HG02938 (cell line): ENCODE results near the gene TSGA10IP.

Source experiments
- ATAC-seq: cut with Tn5 transposase; IDR thresholded peaks from one replicate; pipeline ENCODE4 v1.9.1; 2021; ENCODE audit warnings: mild to moderate bottlenecking, moderate library complexity; ENCODE audit not compliant: unreplicated experiment

Gene TSGA10IP

GRCh38 chr11:65945430-65945911, at the start of gene TSGA10IP:
Gene TSGA10IP (plus strand): TSS chr11:65945480. CDS start chr11:65945676, 196 bp downstream.
- ATAC-seq: no peak

- no peak for ATAC-seq
These were observed 49.7 kb upstream of the TSGA10IP start for GRCh38 chr11:65895482-65895981.

- no peak for ATAC-seq
These were observed 49.0 kb upstream of the TSGA10IP start for GRCh38 chr11:65896034-65896999.

- ATAC-seq: no peak
These were observed 48.2 kb upstream of the TSGA10IP start for GRCh38 chr11:65897020-65897471.

- ATAC-seq: no peak
These were observed 46.5 kb upstream of the TSGA10IP start for GRCh38 chr11:65898656-65899355.

GRCh38 chr11:65899356-65900124, 45.7 kb upstream of the TSGA10IP start:
- ATAC-seq: no peak

- peak; percentile 54 for ATAC-seq
These were observed 45.0 kb upstream of the TSGA10IP start, which contains the start of gene FOSL1 for GRCh38 chr11:65900125-65900898. Gene FOSL1 (minus strand): TSS chr11:65900388. CDS start chr11:65900339, 49 bp downstream.

- ATAC-seq: no peak
These were observed 44.4 kb upstream of the TSGA10IP start for GRCh38 chr11:65900899-65901180.

GRCh38 chr11:65903068-65903481, 42.2 kb upstream of the TSGA10IP start:
- no peak for ATAC-seq

- no peak for ATAC-seq
These were observed 41.6 kb upstream of the TSGA10IP start for GRCh38 chr11:65903715-65904114.

GRCh38 chr11:65906602-65907001, 38.7 kb upstream of the TSGA10IP start:
- no peak for ATAC-seq

- ATAC-seq: no peak
These were observed 37.4 kb upstream of the TSGA10IP start for GRCh38 chr11:65907878-65908277.

- ATAC-seq: no peak
These were observed 33.4 kb upstream of the TSGA10IP start for GRCh38 chr11:65911682-65912568.

- ATAC-seq: no peak
These were observed 32.4 kb upstream of the TSGA10IP start for GRCh38 chr11:65912845-65913244.

GRCh38 chr11:65915101-65915820, 30.0 kb upstream of the TSGA10IP start:
- ATAC-seq: no peak

- ATAC-seq: no peak
These were observed 29.4 kb upstream of the TSGA10IP start for GRCh38 chr11:65915821-65916251.

- no peak for ATAC-seq
These were observed 28.9 kb upstream of the TSGA10IP start for GRCh38 chr11:65916391-65916790.

- ATAC-seq: no peak
These were observed 28.2 kb upstream of the TSGA10IP start for GRCh38 chr11:65917077-65917433.
